ENCODE data around the gene SLIT3.

Gene SLIT3

GRCh38 chr5:168796000-168796399 lies 504.9 kb downstream of the SLIT3 start:
- in situ Hi-C loops (cut with MboI; ENCODE audit: low pct_unique_long_range_greater_than_20kb, low sequenced_read_pairs) = no loop called here
- no peak for DNase-seq

- in situ Hi-C loops (cut with MboI; ENCODE audit: low pct_unique_long_range_greater_than_20kb, low sequenced_read_pairs) = no loop called here
- DNase-seq = no peak
Measured at GRCh38 chr5:168793841-168794837, 506.8 kb downstream of the SLIT3 start.

GRCh38 chr5:168792678-168793077 lies 508.3 kb downstream of the SLIT3 start:
- in situ Hi-C loops (cut with MboI; ENCODE audit: low pct_unique_long_range_greater_than_20kb, low sequenced_read_pairs) = no loop called here

GRCh38 chr5:168790671-168791250 lies 510.2 kb downstream of the SLIT3 start:
- in situ Hi-C loops (cut with MboI; ENCODE audit: low pct_unique_long_range_greater_than_20kb, low sequenced_read_pairs) = no loop called here
- no peak for DNase-seq

More at GRCh38 chr5:168792678-168793077, 508.3 kb downstream of the SLIT3 start:
- no peak for DNase-seq

- in situ Hi-C loops (cut with MboI; ENCODE audit: low pct_unique_long_range_greater_than_20kb, low sequenced_read_pairs) = no loop called here
- DNase-seq = no peak
Measured at GRCh38 chr5:168790002-168790635, 510.8 kb downstream of the SLIT3 start.

DNA sequence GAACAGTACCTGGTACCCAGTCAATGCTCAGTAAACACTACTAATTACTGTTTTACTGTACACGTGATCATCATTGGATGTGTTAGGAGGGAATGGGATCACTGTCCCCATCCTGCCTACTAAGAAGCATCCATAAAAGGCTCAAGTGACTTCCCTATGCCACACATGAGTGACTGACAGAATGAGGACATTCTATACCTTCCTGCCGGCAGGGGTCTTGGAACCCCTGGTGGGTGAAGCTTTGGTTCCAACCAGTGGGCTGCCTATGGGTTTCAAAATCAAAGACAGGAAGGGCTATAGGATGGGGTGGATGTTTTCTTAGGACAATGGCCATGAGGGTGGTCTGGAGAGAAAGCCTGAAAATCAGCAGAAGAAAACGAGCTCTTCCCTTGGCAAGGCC lies 512.2 kb downstream of the SLIT3 start:
- in situ Hi-C loops (cut with MboI; ENCODE audit: low pct_unique_long_range_greater_than_20kb, low sequenced_read_pairs) = no loop called here

DNA sequence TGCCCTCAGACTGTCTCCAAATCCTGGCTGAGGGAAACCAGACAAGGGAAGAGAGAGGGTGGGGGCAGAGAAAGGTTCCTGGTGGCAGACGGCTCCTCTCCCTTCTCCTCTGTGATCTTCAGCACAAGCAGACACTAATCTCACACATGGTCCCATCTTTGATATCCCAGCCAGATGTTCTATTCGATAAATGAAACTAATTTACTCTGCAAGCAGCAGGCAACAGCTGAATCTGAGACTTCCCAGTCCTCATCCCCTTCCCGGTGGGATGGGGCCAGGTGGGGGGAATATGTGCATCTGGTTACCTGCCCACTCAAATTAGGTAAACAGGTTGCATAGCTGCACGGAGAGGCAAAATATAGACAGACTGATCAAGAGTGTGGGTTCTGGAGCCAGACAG lies 512.8 kb downstream of the SLIT3 start:
- no peak for DNase-seq
- in situ Hi-C loops (cut with MboI; ENCODE audit: low pct_unique_long_range_greater_than_20kb, low sequenced_read_pairs) = no loop called here

More for the DNA sequence above, 512.2 kb downstream of the SLIT3 start:
- DNase-seq = no peak

DNA sequence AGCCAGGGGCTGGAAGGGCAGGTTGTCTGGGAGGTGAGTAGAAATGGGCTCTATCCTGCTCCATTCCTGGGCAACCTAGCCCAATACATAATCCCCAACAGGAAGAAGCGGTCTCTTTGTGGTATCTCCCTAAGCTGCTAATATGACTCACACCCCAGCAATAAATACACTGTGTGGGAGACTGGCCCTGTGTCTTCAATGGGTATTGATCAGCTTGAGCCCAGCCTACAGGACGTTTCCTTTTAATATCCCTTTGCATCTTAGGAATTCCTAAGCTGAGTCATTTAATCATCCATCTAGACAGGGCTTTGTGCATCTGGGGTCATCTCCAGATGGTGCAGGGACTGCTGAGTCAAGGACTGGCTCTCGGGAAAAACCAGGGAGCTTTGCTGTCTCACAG lies 514.8 kb downstream of the SLIT3 start:
- in situ Hi-C loops (cut with MboI; ENCODE audit: low pct_unique_long_range_greater_than_20kb, low sequenced_read_pairs) = no loop called here
- no peak for DNase-seq

GRCh38 chr5:168784454-168784853 lies 516.5 kb downstream of the SLIT3 start:
- DNase-seq = no peak
- in situ Hi-C loops (cut with MboI; ENCODE audit: low pct_unique_long_range_greater_than_20kb, low sequenced_read_pairs) = no loop called here

DNA sequence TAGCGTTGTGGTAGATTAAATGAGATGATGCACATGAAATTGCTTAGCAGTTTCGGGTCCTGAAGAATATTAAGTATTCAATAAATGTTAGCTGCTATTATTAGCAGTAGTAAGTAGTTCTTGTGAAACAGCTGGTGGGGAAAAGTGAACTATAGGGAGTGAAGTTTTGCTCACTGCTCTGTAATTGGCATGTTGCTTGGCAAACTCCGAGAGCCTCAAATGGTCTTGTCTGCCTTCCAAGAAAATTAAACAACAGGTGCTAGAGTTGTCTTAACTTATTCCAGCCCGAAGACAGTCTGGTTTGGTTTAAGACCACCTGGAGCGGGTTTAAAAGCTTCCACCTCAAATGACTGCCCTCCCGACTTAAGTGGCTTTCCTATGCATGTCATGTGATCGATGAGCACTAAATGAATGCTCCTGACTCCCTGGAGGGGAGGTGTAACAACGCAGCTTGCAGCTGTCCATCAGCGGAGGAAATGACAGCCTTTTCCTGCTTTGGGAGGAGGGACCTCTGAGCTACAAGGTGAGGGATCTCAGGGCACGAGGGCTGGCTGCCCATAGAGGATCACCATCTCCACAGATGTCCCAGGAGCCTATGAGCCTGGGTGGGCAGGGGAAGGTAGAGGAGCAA lies 518.9 kb downstream of the SLIT3 start:
- DNase-seq = no peak
- in situ Hi-C loops (cut with MboI; ENCODE audit: low pct_unique_long_range_greater_than_20kb, low sequenced_read_pairs) = no loop called here

GRCh38 chr5:168780888-168781287 lies 520.1 kb downstream of the SLIT3 start:
- no peak for DNase-seq
- in situ Hi-C loops (cut with MboI; ENCODE audit: low pct_unique_long_range_greater_than_20kb, low sequenced_read_pairs) = no loop called here

- DNase-seq = no peak
- in situ Hi-C loops (cut with MboI; ENCODE audit: low pct_unique_long_range_greater_than_20kb, low sequenced_read_pairs) = no loop called here
Measured at GRCh38 chr5:168779333-168779732, 521.6 kb downstream of the SLIT3 start.

DNA sequence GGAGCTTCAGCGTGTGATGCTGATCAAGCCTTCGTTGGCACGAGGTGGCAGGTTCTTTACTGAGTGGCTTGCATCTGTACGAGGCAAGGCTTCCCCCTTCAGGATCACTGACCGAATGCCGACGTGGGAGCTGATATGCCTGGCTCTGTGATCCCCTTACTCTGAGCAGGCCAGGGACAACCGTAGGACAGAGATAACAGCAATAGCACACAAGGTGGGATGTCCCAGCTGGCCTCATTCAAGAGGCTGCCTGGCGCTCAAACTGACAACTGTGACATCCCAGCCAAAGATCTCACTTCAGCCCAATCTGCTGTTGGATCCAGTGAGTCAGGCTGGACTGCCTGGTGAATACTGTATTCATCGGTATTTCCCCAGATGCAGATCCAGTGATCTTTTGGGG lies 522.4 kb downstream of the SLIT3 start:
- in situ Hi-C loops (cut with MboI; ENCODE audit: low pct_unique_long_range_greater_than_20kb, low sequenced_read_pairs) = no loop called here
- no peak for DNase-seq

DNA sequence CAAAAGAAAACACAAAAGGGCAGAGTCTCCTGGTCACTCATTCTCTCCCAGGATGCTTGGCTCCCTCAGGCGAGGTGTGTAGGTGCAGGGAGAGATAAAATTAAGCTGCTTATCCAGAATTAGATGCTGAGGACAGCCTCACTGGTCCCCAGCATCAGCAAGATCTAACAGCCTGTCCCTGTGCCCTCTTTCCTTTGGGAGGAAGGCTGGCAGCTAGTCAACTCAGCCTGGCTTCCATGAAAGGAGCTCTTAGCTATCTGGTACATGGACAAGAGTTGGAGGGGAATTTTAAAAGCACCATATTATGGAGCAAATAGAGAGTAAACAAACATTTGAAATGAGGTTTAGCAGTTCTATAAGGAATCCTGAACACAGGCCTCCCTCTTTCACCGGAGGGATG lies 523.3 kb downstream of the SLIT3 start:
- DNase-seq = no peak
- in situ Hi-C loops (cut with MboI; ENCODE audit: low pct_unique_long_range_greater_than_20kb, low sequenced_read_pairs) = no loop called here

DNA sequence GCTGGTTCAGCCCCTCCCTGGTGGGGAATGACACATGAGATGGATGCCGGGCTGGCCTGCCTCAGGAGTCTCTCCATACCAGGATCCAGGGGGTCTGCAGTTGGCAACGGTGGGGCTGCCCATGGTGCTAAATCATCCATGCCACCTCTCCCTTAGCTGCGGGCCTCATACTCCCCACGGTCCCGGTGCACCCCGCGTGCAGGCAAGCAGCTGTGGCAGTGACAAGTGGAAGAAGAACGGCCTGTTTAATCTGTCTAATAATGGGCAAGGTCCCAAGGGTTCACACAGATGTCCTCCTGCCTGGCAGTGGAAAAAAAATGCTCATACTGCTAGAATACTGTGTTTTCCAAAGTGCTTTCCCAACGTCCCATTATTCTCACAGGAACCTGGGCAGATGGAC lies 524.9 kb downstream of the SLIT3 start:
- no peak for DNase-seq
- in situ Hi-C loops (cut with MboI; ENCODE audit: low pct_unique_long_range_greater_than_20kb, low sequenced_read_pairs) = no loop called here

DNA sequence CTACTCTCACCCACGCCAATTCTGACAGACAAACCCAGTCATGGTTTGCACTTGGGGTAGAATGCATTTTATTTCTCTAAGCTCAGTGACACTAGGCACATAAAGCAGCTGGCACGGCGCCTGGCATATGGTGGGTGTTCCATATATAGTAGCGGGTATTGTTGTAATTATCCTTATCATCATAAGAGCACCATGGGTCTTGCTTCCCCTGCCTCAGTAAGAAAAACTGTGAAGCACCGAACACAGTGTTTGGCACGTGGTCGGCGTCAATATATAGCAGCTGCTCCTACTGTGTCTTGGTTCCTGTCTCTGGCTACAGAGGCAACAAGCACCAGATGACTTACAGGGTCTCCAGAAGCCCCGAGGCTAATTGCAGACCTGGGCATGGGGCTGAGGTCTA lies 527.7 kb downstream of the SLIT3 start:
- no peak for DNase-seq
- in situ Hi-C loops (cut with MboI; ENCODE audit: low pct_unique_long_range_greater_than_20kb, low sequenced_read_pairs) = no loop called here

- in situ Hi-C loops (cut with MboI; ENCODE audit: low pct_unique_long_range_greater_than_20kb, low sequenced_read_pairs) = no loop called here
- DNase-seq = no peak
Measured at GRCh38 chr5:168772316-168772961, 528.5 kb downstream of the SLIT3 start.

GRCh38 chr5:168771678-168772077 lies 529.3 kb downstream of the SLIT3 start:
- in situ Hi-C loops (cut with MboI; ENCODE audit: low pct_unique_long_range_greater_than_20kb, low sequenced_read_pairs) = no loop called here
- no peak for DNase-seq

GRCh38 chr5:168770996-168771395 lies 529.9 kb downstream of the SLIT3 start:
- DNase-seq = no peak

More at GRCh38 chr5:168770996-168771395, 529.9 kb downstream of the SLIT3 start:
- in situ Hi-C loops (cut with MboI; ENCODE audit: low pct_unique_long_range_greater_than_20kb, low sequenced_read_pairs) = no loop called here
